GM23338 (cell line): ENCODE measurements around the gene UGT2B10.

Source experiments
- CREB1 ChIP-seq: fragments of 250-450 bp; sonication (Bioruptor Pico); IDR thresholded peaks from 2 replicates; pipeline ENCODE4 v1.5.0; 2020; ENCODE audit warnings: low read depth, mild to moderate bottlenecking, moderate library complexity
- EZH2 ChIP-seq: fragments of 200-600 bp; sonication (generic); IDR thresholded peaks from one replicate; pipeline ENCODE4 v1.8.0; 2017; ENCODE audit warnings: antibody characterized with exemption, mild to moderate bottlenecking, low read depth; ENCODE audit not compliant: unreplicated experiment
- EZH2phosphoT487 ChIP-seq: fragments of 200-600 bp; sonication (generic); IDR thresholded peaks from one replicate; pipeline ENCODE4 v1.8.1; 2018; ENCODE audit warnings: antibody characterized with exemption; ENCODE audit not compliant: unreplicated experiment
- JUNB ChIP-seq: IDR thresholded peaks from one replicate; pipeline ENCODE4 v1.6.1; 2016; ENCODE audit warnings: antibody characterized with exemption; ENCODE audit not compliant: unreplicated experiment
- POLR2AphosphoS5 ChIP-seq: IDR thresholded peaks from 2 replicates; pipeline ENCODE4 v1.6.1; 2016; ENCODE audit warnings: antibody characterized with exemption, low read depth
- ZNF114 ChIP-seq: fragments of 250-450 bp; sonication (Bioruptor Pico); IDR thresholded peaks from 2 replicates; pipeline ENCODE4 v1.5.0; 2020; ENCODE audit warnings: mild to moderate bottlenecking, moderate library complexity
- TF ChIP-seq, protein P1 (sequence below), 2 experiments: fragments of 200-600 bp in 1 of 2; sonication (generic) in 1 of 2; conservative IDR thresholded peaks; 2 replicates each; pipeline versions ENCODE4 v1.5.1 to v1.6.1; 2016 to 2017; ENCODE audit warnings: antibody characterized with exemption in 2 of 2, low read depth in 2 of 2, mild to moderate bottlenecking in 2 of 2, moderate library complexity in 1 of 2
- TF ChIP-seq, protein P2 (sequence below): IDR thresholded peaks from one replicate; pipeline ENCODE4 v1.6.1; 2018; ENCODE audit warnings: antibody characterized with exemption; ENCODE audit not compliant: unreplicated experiment

DNA sequence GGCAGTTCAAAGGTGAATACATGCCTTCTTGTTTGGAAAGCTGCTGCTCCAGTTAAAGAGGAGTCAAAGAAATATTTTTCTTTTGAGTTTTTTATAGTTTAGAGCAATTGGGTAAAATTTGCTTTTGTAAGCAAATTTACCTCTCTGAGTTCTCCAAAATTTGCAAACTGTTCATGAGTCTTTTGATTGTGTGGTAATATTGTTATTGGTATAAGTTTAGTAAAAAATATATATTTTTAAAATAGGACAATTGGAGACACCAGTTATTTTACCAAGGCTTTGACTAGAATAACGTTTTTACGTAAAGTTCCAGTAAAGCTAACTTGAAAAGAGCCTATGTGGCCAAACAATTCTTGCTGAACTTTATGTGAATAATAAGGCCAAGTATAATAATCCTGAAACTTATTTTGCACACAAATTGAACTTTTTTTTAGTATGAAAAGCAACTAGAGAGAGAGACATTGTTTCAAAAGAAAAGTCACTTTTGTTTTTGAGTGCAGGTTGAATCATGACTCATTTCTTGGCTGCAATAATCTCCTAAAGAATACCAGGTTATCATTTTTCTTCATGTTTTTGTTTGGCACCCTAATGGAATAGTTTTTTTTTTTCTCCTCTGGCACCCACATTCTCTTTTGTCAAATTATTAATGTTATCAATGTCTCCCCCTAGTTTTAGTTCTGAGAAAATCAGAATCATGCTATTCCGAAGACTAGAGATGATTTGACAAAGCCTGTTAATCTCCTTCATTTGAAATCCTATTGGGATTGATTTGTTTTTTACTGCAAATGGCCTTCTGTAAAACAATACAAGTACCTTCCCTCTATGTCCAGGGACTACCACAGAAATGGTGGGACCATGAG is 57.1 kb downstream of the UGT2B10 start:
- TF ChIP-seq, protein P1, sequence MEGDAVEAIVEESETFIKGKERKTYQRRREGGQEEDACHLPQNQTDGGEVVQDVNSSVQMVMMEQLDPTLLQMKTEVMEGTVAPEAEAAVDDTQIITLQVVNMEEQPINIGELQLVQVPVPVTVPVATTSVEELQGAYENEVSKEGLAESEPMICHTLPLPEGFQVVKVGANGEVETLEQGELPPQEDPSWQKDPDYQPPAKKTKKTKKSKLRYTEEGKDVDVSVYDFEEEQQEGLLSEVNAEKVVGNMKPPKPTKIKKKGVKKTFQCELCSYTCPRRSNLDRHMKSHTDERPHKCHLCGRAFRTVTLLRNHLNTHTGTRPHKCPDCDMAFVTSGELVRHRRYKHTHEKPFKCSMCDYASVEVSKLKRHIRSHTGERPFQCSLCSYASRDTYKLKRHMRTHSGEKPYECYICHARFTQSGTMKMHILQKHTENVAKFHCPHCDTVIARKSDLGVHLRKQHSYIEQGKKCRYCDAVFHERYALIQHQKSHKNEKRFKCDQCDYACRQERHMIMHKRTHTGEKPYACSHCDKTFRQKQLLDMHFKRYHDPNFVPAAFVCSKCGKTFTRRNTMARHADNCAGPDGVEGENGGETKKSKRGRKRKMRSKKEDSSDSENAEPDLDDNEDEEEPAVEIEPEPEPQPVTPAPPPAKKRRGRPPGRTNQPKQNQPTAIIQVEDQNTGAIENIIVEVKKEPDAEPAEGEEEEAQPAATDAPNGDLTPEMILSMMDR (conservative IDR thresholded peaks at IDR 0.05; ENCODE audit: low read depth in 2 of 2) = no peak
- TF ChIP-seq JUNB (no peak), EZH2 (no peak), POLR2AphosphoS5 (no peak), CREB1 (CRISPR knock-in tag) (no peak), EZH2phosphoT487 (no peak), ZNF114 (no peak)
- TF ChIP-seq, protein P2, sequence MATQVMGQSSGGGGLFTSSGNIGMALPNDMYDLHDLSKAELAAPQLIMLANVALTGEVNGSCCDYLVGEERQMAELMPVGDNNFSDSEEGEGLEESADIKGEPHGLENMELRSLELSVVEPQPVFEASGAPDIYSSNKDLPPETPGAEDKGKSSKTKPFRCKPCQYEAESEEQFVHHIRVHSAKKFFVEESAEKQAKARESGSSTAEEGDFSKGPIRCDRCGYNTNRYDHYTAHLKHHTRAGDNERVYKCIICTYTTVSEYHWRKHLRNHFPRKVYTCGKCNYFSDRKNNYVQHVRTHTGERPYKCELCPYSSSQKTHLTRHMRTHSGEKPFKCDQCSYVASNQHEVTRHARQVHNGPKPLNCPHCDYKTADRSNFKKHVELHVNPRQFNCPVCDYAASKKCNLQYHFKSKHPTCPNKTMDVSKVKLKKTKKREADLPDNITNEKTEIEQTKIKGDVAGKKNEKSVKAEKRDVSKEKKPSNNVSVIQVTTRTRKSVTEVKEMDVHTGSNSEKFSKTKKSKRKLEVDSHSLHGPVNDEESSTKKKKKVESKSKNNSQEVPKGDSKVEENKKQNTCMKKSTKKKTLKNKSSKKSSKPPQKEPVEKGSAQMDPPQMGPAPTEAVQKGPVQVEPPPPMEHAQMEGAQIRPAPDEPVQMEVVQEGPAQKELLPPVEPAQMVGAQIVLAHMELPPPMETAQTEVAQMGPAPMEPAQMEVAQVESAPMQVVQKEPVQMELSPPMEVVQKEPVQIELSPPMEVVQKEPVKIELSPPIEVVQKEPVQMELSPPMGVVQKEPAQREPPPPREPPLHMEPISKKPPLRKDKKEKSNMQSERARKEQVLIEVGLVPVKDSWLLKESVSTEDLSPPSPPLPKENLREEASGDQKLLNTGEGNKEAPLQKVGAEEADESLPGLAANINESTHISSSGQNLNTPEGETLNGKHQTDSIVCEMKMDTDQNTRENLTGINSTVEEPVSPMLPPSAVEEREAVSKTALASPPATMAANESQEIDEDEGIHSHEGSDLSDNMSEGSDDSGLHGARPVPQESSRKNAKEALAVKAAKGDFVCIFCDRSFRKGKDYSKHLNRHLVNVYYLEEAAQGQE = no peak
